DMS79 (cell line): Measurements from ENCODE around the gene NARS2.

ENCODE experiments used
- DNase-seq: peaks from one replicate; lab custom pipeline; 2025; lab: John Stamatoyannopoulos, UW

Gene NARS2

GRCh38 chr11:78432058-78432515 is 142.6 kb downstream of the NARS2 start:
- no peak for DNase-seq

- no peak for DNase-seq
Measured at GRCh38 chr11:78429660-78430059, 145.0 kb downstream of the NARS2 start.

- no peak for DNase-seq
Measured at GRCh38 chr11:78429209-78429608, 145.5 kb downstream of the NARS2 start.

GRCh38 chr11:78428773-78429172 is 145.9 kb downstream of the NARS2 start:
- DNase-seq = no peak

- DNase-seq = no peak
Measured at GRCh38 chr11:78428266-78428636, 146.4 kb downstream of the NARS2 start.

- no peak for DNase-seq
Measured at GRCh38 chr11:78427615-78428265, 146.9 kb downstream of the NARS2 start.

GRCh38 chr11:78426845-78427244 is 147.8 kb downstream of the NARS2 start:
- DNase-seq = no peak

GRCh38 chr11:78425399-78426070 is 149.1 kb downstream of the NARS2 start:
- peak; percentile 18 for DNase-seq

- no peak for DNase-seq
Measured at GRCh38 chr11:78424334-78425270, 150.1 kb downstream of the NARS2 start.

GRCh38 chr11:78423241-78423640 is 151.4 kb downstream of the NARS2 start:
- DNase-seq = no peak

GRCh38 chr11:78420796-78421209 is 153.9 kb downstream of the NARS2 start:
- peak; percentile 95 for DNase-seq

GRCh38 chr11:78420255-78420764 is 154.4 kb downstream of the NARS2 start:
- peak; percentile 95 for DNase-seq

- DNase-seq = no peak
Measured at GRCh38 chr11:78419327-78419726, 155.3 kb downstream of the NARS2 start.

- DNase-seq = no peak
Measured at GRCh38 chr11:78418584-78419211, 156.0 kb downstream of the NARS2 start.

GRCh38 chr11:78417888-78418583 is 156.6 kb downstream of the NARS2 start:
- DNase-seq = peak; percentile 82

GRCh38 chr11:78417175-78417887 is 157.3 kb downstream of the NARS2 start, which contains the start of gene GAB2:
Gene GAB2 (minus strand): TSS chr11:78417820. CDS start chr11:78417720, 100 bp downstream.
- peak; percentile 58 for DNase-seq

GRCh38 chr11:78416285-78417174 is 158.1 kb downstream of the NARS2 start:
- DNase-seq = peak; percentile 72

GRCh38 chr11:78415338-78415737 is 159.3 kb downstream of the NARS2 start:
- DNase-seq = no peak

- DNase-seq = no peak
Measured at GRCh38 chr11:78414321-78415051, 160.2 kb downstream of the NARS2 start.
